Muscle of back (tissue), 11 donors: Measurements from ENCODE around the gene MYH11. TPM values are rescaled to one million over a fixed set of nuclear protein-coding genes. Genes with fewer than 3 reads are reported as not detected.
"Not testable (repeated sequence)": the region's sequence is repeated elsewhere in the genome, so short reads cannot be mapped to it uniquely, and the experiment has no call there.

ENCODE experiments used
- DNase-seq, 3 donors: peaks; one replicate each; pipeline versions ENCODE4 v3.0.0 to v3.0.0-alpha.2; 2013
- polyA plus RNA-seq, 10 donors: library from polyadenylated mRNA; unstranded; fragments of 120-200 nt; gene quantifications; one replicate each; pipeline ENCODE4 v1.2.1, GENCODE V29; 2013; ENCODE audit not compliant: insufficient read length in 10 of 10

Gene MYH11
- polyA plus RNA-seq, 10 donors: 11.0 to 21.9 (median 18.0) TPM

DNA sequence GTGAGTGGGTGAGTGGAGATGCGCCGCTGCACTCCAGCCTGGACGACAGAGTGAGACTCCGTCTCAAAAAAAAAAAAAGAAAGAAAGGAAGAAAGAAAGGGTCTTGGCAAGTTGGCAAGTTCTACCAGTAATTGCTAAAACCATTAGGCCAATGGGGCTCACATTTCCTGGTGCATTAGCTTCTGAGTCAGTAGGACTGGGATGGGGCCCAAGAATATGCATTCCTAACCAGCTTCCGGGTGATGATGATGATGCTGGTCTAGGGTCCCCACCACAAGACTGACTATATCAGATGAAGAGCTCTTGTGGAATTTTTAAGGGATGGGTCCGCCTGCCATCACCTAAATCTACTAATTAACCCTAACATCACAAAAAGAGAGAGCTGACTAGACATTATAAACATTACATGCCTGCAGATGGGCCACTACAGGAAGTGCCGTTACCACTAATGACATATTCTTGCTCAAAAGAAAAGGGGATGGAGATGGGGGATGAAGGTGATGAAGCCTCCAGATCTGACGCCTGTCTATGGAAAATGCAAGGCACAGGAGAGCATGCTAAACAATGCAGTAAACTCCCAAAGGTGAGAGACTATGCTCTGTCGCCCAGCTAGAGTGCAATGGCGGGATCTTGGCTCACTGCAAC is 13.1 kb downstream of the MYH11 start:
- no peak for DNase-seq

DNA sequence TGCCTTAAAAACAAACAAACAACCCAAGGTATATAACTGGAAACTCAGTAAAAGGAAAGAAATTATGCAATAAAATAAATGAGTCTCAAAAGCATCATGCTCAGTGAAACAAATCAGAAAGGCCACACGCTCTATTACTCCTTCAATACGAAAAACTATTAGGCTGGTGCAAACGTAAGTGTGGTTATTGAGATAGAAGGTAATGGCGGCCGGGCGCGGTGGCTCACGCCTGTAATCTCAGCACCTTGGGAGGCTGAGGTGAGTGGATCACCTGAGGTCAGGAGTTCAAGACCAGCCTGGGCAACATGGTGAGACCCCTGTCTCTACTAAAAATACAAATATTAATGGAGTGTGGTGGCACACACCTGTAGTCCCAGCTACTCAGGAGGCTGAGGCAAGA is 17.6 kb downstream of the MYH11 start:
- not testable (repeated sequence) for DNase-seq

DNA sequence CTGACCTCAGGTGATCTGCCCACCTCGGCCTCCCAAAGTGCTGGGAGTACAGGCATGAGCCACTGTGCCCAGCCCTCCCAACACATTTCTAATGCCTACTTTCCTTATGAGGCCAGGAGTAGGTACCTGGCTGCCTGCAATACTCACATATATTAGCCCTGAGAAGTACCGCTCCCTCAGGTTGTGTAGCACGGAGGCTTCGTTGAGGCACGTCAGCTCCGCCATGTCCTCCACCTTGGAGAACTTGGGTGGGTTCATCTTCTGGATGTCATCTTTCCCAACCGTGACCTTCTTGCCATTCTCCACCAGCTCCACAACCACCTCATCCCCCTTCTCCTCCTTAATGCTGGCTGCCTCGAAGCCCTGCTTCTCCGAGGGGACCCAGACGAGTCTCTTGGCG is 19.1 kb downstream of the MYH11 start:
- DNase-seq: no peak

DNA sequence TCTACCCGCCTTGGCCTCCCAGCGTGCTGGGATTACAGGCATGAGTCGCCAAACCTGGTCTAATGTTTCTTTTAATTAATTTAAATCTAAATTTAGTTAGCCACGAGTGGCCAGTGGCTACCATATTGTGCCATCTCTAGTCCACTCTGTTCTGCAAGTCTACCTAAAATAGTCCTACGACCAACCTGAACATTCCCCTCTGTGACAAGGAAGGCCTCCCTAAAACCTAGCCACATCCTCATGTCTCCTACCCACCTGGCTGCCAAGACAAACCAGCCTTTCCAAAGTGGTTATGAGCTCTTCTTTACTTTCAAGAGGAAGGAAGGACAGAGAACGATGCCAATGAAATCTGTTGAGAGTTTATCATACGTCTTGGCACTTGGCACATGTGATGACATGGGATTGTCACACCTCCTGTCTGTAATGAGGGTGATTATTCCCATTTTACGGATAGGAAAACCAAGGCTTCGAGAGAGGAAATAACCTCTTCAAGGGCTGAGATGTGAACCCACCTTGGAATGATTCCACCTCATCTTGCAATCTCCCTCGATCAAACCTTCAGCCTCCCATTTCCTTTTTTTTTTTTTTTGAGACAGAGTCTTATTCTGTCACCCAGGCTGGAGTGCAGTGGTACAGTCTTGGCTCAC is 19.7 kb downstream of the MYH11 start:
- DNase-seq: no peak

DNA sequence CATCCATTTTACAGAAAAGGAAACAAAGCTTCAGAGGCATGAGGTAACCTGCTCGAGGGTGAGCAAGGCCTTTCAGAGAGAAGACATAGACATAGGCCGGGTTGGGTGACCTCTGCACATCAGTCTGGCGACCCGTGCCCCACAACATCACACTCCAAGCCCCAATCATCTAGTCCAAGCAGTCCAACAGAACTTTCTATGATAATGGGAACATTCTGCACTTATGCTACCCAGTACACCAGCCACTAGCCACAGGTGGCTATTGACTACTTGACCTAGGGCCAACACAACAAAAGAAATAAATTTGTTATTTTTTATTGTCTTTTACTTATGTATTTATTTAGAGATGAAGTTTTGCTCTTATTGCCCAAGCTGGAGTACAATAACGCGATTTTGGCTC is 20.8 kb downstream of the MYH11 start:
- no peak for DNase-seq

DNA sequence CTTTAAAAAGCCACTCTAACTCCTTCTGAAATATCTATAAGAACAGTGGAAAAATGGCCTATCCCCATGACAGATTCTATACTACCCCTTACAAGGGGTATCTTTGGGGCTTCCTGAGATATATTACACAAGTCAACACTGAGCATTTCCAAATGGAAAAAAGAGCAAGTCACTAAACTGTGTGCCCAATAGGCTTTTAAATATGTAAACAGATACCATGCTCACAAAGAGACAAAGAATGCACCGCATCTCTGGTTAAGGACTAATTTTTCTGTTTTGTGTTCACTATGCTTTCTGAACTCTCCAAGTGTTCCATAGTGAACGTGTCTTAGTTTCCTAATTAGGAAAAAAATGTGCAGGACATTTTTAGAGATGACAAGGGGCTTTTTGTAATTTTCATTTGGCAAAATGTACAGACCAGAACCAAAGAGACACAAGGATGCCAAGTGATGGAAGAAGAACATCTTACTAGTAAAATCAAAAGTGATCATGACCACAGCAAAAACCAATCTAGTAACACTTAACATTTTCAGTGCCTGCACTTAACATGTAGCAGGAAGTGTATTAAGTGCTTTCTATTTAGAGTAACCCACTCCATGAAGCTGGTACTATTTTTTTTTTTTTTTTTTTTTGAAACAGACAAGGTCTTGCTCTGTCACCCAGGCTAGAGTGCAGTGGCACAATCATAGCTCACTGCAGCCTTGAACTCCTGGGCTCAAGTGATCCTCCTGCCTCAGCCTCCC is 21.5 kb downstream of the MYH11 start:
- no peak for DNase-seq

DNA sequence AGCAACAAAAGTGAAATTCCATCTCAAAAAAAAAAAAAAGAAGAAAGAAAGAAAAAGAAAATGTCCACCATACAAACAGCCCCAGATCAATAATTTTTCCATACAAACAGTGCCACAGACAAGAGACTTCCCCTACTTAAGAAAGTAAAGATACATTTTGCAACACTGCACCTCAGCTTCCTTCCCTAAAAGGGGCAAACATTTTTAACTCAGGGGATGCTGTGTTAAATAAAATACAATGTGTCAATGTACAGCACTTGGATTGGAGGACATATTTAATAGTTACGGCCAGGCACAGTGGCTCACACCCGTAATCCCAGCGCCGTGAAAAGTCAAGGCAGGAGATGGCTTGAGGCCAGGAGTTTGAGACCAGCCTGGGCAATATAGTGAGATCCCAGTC is 22.3 kb downstream of the MYH11 start:
- no peak for DNase-seq

DNA sequence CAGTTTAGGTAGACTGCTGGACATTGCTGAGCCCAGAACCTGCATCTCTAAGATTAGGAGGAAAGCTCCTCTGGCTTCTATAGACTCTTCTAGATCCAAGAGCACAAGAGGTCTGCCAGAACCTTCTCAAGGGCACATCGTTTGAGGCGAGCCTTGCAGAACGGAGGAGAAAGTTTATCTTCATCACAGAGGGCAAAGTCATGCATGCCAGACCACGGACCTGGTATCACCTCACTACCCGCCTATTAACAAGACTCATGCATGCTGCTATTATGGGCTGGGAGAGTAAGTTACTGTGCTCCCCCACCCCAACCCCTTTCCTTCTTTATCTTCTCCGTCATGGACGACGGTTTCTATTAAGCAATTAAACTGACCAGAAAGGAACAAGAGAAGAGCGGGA is 23.3 kb downstream of the MYH11 start:
- no peak for DNase-seq

DNA sequence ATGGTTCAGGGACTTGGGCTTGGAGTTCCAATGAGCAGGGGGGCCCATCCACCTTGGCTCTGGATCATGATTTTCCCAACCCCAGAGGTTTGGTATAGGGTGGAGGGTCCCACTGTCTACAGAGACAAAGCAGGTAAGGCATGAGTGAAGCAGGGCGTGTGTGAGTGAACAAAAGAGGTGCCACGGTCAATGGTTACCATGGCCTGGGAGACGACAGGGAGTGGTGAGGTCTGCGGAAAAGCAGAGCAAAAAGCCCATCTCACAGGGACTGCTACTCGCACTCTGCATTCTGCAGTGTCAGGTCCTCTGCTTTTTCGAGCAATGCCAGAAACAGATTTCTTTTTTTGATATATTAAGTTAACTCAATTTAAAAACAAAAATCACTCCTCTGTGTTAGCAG is 24.6 kb downstream of the MYH11 start:
- no peak for DNase-seq

DNA sequence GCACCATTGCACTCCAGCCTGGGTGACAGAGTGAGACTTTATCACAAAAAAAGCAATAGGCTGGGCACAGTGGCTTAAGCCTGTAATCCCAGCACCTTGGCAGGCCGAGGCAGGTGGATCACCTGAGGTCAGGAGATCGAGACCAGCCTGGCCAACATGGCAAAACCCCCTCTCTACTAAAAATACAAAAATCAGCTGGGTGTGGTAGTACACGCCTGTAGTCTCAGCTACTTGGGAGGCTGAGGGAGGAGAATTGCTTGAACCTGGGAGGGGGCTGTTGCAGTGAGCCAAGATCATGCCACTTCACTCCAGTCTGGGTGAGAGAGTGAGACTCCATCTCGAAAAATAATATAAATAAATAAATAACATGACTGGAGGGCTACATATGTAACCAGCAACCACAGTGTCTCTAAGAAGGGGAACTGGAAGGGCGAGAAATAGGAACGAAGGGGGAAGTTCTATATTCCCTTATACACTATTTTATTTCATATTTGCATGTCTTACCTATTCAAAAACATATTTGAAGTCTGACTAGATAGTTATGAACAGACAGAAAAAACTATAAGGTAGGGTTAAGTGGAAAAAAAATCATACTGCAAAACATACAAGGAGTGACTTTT is 25.9 kb downstream of the MYH11 start:
- DNase-seq: no peak

DNA sequence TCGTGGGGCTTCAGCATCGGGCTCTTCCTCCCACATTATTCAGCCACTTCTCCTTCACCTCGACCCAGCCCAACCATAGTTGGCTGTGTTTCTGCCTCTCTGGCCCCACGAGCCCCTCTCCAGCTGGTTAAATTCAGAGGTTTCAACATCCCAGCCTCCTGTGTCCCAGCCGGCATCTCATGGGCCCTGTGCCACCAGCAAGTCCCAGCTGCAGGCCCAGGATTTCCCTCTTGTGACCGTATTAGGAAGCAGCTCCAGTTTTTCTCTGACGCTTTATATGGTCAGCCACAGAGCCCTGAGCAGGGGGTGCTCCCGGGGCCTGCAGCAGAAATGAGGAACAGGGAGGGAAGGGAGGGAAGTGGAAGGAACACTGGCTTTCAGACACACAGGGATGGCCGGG is 27.4 kb downstream of the MYH11 start:
- peak; percentile 14 to 69 (median 30) for DNase-seq

DNA sequence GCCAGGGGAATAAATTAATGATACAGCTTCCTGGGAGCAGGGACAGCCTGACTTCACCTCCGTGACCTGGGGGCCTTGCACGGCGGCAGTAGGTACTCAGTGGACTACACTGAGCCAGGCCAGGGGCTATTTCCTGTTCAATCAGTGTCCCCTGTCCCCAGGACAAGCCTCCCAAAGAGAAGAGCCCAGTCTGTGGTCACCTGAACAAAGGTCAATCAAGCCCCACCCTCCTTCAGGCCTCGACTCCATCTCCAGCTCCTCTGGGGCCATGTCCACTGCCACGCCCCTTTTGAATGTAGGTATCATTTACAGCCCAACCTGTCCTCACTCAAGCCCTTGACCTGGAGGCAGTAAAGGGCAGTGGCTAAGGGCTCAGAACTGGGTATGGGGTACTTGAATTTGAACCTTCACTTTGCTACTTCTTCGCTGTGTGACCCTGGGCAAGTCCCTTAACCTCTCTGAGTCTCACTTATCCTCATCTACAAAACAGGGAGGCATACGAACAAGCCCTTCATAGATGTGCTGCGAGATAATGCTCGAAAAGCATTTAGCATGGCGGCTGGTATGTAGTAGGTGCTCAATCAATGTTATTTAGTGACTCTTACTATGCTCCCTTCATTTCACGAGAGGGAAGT is 29.0 kb downstream of the MYH11 start:
- DNase-seq: no peak

DNA sequence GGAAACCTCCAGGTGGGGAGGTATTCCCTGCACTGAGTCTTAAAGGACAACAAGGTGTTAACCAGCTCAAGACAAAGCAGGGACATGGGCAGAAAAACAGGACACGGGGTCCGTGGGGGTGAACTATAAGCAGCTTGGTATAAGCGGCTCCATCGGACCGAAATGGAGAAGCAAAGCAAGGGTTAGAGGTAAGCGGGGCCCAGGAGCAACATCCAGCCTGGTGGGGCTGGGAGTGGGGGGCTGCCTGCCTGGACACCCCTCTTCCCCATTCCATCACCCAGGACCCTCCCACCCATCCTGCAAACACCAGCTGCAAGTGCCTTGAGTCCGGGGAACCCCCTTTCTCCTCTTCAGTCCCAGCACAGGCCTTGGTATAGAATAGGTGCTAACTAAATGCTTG is 29.5 kb downstream of the MYH11 start:
- no peak for DNase-seq

DNA sequence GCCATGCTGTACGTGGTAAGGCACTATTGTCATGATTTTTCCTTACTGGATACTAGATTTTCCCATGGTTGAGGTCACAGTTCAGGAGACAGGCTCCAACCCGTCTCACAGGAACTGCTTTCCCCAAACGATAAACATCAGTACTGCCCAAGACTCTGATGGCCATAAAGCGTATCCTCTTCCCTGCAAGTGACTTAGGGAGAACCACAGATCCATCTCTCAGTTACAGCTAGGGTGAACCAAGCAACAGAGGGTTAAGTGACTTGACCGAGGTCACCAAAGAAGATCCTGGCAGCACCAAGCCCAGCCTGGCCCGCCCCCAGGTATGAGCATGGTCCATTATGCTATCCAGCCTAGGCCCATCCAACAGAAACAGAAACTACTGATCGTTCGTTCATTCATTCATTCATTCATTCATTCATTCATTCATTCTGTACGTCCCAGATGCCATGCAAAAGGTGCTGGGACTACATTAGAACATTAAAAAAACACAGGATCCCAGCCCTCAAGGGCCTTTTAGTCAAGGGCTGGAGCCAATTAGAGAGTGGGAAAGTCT is 31.0 kb downstream of the MYH11 start:
- DNase-seq: no peak

DNA sequence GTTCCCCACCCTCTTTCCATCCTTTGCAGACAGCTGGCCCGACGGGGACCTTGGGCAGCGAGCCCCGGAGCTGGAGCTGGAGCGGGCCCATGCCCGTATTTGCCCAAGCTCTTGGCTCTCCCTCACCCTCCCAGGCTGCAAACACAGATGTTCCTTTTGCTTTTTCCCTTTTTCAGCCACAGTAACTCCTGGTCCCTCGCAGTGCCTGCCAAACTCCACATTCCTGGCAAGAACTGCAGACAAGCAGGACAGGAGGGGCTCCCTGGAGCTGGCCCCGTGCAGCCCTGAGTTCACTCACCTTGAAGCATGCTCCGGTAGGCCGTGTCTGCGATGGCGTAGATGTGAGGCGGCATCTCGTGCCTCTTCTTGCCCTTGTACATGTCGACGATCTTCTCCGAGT is 33.9 kb downstream of the MYH11 start:
- peak in 2 of 3 donors; percentile 52 to 64 for DNase-seq

DNA sequence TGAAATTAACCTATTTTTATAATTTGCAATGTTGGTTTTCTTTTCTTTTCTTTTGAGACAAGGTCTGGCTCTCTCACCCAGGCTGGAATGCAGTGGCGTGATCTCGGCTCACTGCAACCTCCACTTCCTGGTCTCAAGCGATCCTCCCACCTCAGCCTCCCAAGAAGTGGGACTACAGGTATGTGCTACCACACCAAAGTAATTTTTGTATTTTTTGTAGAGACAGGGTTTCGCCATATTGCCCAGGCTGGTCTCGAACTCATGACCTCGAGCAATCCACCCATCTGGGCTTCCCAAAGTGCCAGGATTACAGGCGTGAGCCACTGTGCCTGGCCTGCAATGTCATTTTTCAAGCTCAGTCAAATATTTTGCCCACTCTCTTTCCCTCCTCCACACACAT is 36.0 kb downstream of the MYH11 start:
- DNase-seq: no peak

DNA sequence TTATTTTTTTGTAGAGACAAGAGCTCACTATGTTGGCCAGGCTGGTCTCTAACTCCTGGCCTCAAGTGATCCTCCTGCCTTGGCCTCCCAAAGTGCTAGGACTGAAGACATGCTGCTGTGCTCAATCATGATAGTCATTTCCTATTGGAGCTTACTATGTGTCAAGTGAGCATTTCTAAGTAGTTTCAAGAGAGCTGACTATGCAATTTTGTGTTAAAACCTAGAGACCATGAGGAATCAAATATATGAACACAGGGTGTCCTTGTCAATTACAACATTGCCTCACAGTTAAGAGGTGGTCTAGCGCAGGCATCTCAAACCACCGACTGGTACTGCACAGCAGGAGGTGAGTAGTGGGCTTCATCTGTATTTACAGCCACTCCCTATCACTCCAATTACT is 37.8 kb downstream of the MYH11 start:
- no peak for DNase-seq

DNA sequence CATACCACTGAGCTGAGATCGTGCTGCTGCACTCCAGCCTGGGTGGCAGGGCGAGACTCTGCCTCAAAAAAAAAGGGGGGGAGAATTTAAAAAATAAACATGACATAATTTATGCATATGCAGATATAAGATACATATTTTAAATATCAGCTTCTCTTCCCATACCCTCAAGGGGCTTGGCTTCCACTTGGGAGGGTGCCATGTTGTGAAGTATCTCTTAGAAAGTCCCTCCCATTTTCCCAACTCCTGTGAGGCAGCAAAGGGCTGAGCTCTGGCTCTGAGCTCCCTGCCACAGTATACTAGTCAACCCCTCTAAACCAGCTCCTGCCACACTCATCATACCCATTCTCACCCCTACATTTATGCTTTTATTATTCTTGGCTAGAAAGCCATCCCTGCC is 39.4 kb downstream of the MYH11 start:
- no peak for DNase-seq

DNA sequence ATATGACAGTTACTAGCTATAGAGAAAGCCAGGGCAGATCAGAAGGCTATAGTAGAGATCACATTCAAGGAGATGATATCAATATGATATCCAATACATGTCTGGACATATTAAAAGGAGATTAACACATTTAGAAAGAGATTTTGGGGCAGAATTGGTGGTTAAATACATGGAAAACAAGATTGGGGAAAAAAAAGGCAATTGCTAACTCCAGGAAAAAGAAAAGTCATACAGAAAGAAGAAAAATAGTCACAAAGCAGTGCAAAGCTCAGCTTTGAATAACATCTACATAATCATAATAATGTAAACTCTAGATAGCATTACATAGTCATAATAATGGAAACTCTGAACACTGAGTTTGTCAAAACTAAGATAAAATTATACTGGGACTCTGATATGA is 40.6 kb downstream of the MYH11 start:
- DNase-seq: no peak

DNA sequence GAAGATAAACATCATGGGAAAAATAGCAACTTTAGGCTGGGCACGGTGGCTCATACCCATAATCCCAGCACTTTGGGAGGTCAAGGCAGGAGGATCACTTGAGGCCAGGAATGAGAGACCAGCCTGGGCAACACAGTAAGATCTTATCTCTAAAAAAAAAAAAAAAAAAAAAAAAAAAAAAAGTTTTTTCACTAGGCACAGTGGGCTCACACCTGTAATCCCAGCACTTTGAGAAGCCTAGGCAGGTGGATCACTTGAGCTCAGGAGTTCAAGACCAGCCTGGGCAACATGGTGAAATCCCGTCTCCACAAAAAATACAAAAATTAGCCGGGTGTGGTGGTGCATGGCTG is 44.5 kb downstream of the MYH11 start:
- not testable (repeated sequence) for DNase-seq

DNA sequence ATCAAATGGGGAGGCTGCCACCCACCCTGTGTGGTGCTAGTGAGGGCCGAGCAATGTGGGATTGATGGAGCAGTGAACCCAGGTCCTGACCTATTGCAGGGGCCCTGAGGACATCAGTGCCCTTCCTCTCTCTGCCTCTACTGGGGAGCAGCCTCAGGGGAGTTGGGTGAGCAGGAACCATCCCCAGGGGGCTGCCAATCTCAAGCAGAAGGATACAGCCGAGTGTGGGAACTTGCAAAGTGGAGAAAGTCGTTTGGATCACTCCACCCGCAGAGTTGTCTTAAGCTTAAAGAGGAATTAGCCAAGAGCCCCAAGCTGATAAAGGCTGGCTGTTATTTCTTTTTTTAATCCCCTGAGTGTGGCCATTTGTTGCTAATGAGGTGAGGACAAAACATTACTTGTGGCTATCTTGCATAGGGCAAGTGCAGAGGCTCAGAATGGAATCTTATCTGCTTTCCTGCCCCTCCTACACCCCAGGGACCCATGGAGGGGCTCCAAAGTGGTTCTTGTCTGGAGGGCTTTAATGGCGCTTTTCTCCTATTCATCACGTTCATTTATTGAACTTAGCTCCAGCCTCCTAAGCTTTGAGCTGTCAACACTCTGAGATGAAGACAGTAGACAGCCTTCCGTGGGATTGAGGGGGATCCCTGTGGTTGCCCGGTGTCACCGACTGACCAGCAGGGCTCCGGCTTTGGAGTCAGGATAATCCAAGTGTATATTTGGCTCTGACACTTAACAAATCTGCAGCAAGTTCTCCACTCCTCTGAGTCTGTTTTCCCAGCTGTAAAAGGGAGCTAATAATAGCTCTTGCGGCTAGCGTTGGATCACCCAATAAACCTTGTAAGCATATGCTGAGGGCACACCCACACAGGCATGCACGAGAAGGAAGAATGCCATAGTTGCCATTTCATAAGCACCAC is 45.1 kb downstream of the MYH11 start:
- peak; percentile 21 to 57 (median 52) for DNase-seq
